Activated CD8-positive, alpha-beta memory T cell treated with anti-CD3 and anti-CD28 coated beads for 36 hours (primary cell): ENCODE results near the gene YPEL4. TPM values are rescaled to one million over a fixed set of nuclear protein-coding genes. Genes with fewer than 3 reads are reported as not detected.

Experiments
- CTCF ChIA-PET: fragments of 350-600 bp; sonication (Branson Sonifier 250); formaldehyde crosslinking; loops from one replicate; lab custom pipeline; 2021; ENCODE audit warnings: antibody characterized with exemption; lab: Charles Lee
- POLR2A ChIA-PET: fragments of 350-600 bp; sonication (Branson Sonifier 250); formaldehyde crosslinking; loops from one replicate; lab custom pipeline; 2021; ENCODE audit warnings: antibody characterized with exemption; lab: Charles Lee
- total RNA-seq, 2 experiments: library from RNA; stranded (reverse); gene quantifications; one replicate each; pipeline ENCODE4 v1.2.3, GENCODE V29; 2021

YPEL4 gene
- total RNA-seq, 2 experiments from 2014 or later = not detected

GRCh38 chr11:57640068-57640800 is 9.5 kb downstream of the YPEL4 start:
- POLR2A ChIA-PET = no interaction called here
- CTCF ChIA-PET = interaction anchor here (0.9 to 5.0 kb wide), 13 partner anchors 8 to 289 kb away, joined by 3 to 47 read pairs (median 4); partner anchors contain the start of genes SLC43A1 and UBE2L6

DNA sequence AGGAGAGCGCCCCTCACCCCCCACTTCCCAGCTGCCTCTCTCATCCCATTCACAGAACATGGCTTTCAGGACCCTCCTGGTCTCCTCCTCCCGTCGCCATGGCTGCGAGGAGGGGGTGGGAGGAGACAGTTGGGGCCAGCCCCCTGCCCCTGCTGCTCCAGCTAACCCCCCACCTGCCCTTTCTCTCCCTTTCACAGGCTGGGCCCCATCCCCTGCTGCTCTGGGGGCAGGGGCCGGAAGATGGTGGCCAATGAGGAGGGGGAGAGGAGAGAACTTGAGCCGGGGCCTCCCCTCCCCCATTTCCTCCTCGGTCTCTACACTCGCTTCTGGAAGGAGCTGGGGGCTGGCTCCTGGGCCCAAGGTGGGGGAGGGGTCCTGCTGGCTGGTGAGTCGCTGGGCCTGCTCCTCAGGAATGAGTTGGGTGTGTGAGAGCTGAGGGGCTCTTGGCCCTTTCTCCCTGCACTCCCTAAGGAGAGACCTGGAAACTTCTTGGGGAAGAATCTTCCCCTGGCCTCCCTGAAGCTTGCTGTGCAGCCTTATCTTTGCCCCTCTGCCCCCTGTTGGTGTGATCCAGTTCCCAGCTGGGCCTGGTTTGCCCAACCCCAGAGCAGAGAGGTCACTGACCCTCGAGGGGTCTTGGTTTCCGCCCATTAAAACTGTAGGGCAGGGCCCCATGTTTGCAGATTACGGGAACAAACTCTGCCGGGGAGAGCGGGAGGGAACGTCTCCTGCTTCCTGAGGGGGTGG is 10.2 kb downstream of the YPEL4 start:
- CTCF ChIA-PET = interaction anchor here (0.7 to 5.0 kb wide), 7 partner anchors 9 to 181 kb away, joined by 3 to 47 read pairs (median 4); partner anchors contain the start of gene UBE2L6
- POLR2A ChIA-PET = interaction anchor here (1.0 kb wide), 1 partner anchor 72 kb away, joined by 3 read pairs; the partner anchor contains the start of gene UBE2L6

DNA sequence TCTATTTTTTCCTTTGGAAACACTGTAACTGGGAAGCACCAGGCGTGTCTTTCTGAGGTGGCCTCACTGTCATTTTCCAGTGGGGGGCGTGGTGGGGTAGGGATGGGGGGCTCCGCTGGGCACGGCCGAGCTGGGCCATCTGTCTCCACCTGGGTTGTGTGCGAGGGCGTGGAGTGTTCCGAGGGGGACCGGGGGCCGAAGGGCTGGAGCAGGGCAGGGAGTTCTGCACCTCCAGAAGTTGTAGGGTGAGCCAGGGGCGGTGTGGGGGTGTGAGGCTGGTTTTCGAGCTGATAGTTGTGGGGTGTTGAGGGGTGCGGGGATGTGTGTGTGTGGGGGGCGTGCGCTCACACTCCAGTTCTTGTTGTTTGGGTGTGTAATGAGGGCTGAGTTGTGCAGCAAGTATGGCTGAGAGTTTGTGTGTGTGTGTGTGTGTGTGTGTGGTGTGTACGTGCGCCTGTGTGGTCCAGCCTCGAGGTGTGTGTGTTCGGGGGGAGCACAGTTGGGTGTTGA is 10.8 kb downstream of the YPEL4 start:
- ChIA-PET POLR2A (interaction anchor here (0.6 to 1.0 kb wide), 2 partner anchors 49 to 72 kb away, joined by 3 to 4 read pairs; partner anchors contain the start of gene UBE2L6), CTCF (interaction anchor here (0.6 to 5.0 kb wide), 8 partner anchors 8 to 873 kb away, joined by 3 to 47 read pairs (median 3); partner anchors contain the start of gene UBE2L6)

GRCh38 chr11:57638005-57638781 is 11.5 kb downstream of the YPEL4 start:
- POLR2A ChIA-PET = interaction anchor here (0.5 to 0.6 kb wide), 2 partner anchors 11 to 49 kb away, joined by 3 to 4 read pairs; no protein-coding TSS in a partner anchor

DNA sequence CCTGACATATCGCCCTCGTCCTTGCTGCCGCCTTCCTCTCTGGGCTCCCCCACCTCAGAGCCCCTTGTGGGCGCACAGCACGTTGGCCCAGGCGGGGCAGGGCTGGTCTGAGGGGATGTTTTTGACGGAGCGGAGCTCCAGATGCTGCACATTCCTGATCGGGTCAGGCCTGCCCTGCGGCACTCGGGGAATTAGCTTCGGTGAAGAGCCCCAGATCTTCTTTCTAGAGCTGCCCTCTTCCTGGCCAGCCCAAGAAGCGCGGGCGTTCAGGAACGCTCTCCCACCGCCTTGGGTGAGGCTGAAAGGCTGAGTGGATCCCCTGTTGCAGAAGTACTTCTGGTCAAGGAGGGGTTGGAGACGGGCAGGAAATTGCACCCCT is 12.1 kb downstream of the YPEL4 start:
- ChIA-PET CTCF (interaction anchor here (1.4 kb wide), 1 partner anchor 69 kb away, joined by 4 read pairs; no protein-coding TSS in a partner anchor), POLR2A (interaction anchor here (0.5 kb wide), 1 partner anchor 12 kb away, joined by 3 read pairs; no protein-coding TSS in a partner anchor)

More at GRCh38 chr11:57638005-57638781, 11.5 kb downstream of the YPEL4 start:
- CTCF ChIA-PET = interaction anchor here (0.6 to 5.0 kb wide), 9 partner anchors 8 to 874 kb away, joined by 3 to 47 read pairs (median 3); partner anchors contain the start of gene UBE2L6

DNA sequence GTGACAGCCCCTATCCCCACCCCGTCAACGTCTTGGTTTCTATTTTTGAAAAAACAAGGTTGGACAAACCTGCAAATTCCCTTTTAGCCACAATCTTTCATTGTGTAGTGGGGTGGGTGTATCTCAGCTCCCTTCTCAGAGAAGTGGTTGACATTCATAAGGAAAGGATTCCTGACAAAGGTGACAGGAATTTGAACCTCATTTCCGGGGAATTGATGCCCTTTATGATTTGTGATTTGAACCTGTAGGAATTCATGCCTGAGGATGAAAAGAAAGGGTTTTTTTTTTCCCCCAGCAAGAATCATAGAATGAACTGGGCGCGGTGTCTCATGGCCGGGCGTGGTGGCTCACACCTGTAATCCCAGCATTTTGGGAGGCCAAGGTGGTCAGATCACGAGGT is 14.5 kb downstream of the YPEL4 start:
- ChIA-PET CTCF (no interaction called here), POLR2A (no interaction called here)

GRCh38 chr11:57634311-57634710 is 15.4 kb downstream of the YPEL4 start:
- POLR2A ChIA-PET = no interaction called here
- CTCF ChIA-PET = no interaction called here

- CTCF ChIA-PET = interaction anchor here (0.7 kb wide), 1 partner anchor 8 kb away, joined by 3 read pairs; no protein-coding TSS in a partner anchor
- POLR2A ChIA-PET = interaction anchor here (0.7 kb wide), 1 partner anchor 28 kb away, joined by 6 read pairs; no protein-coding TSS in a partner anchor
Measured at GRCh38 chr11:57633394-57634070, 16.2 kb downstream of the YPEL4 start.

- ChIA-PET POLR2A (no interaction called here), CTCF (interaction anchor here (1.0 kb wide), 1 partner anchor 9 kb away, joined by 3 read pairs; no protein-coding TSS in a partner anchor)
Measured at GRCh38 chr11:57632116-57632515, 17.6 kb downstream of the YPEL4 start.

DNA sequence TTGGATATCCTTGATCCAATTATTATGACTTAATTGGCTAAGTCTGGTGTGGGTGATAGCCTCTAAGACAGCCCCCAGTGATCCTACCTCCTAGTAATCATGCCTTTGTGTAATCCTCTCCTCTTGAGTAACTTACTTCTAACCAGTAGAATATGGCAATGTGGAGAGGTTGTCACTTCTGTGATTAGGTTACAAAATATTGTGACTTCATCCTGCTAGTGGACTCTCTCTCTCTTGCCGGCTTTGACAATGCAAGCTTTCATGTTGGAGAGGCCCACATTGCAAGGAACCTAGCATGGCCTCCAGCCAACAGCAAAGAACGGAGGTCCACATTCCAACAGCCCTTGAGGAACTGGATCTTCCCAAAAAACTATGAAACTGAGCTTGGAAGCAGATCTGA is 19.5 kb downstream of the YPEL4 start:
- POLR2A ChIA-PET = no interaction called here
- CTCF ChIA-PET = interaction anchor here (0.5 to 1.5 kb wide), 3 partner anchors 8 to 11 kb away, joined by 3 read pairs; no protein-coding TSS in a partner anchor

- POLR2A ChIA-PET = no interaction called here
- CTCF ChIA-PET = interaction anchor here (0.9 kb wide), 1 partner anchor 15 kb away, joined by 3 read pairs; no protein-coding TSS in a partner anchor
Measured at GRCh38 chr11:57626895-57627294, 22.8 kb downstream of the YPEL4 start.

- ChIA-PET POLR2A (no interaction called here), CTCF (interaction anchor here (1.0 to 1.2 kb wide), 2 partner anchors 9 to 57 kb away, joined by 3 read pairs; partner anchors contain the start of gene UBE2L6)
Measured at GRCh38 chr11:57624864-57625263, 24.8 kb downstream of the YPEL4 start.

DNA sequence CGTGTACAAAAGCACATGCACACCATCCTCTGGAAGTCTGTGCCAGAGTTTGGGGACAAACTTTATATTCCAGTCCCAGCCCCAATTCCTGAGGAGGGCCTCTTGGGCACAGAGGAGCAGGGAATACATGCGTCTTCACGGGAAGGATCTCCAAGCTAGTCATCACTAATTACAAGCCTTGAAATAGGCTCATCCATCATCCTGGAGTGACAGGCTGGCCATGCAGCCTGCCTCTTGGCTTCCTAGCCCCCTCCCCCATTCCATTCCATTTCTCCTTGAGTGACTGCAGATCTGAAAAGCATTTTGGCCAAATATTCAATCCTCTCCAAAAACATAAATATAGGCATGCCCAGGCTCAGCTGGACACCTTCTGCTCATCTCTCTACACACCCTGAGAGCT is 27.4 kb downstream of the YPEL4 start:
- POLR2A ChIA-PET = no interaction called here
- CTCF ChIA-PET = no interaction called here

DNA sequence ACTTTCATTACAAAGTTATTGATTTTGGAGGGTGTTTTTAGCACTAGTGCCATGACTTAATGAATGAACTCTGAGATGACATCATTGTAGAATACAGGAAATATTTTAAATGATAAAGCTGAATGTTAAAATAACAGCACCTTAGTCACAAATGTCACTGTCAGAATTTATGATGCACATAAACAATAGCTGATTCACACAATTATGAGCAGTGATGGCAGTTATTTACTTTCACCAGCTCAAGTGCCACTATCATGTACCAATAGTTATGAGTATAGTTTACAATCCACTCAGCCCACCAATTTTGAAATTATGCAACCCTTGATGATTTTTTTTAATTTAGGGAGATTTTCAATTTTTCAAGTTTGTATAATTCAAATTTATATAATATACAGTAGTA is 29.2 kb downstream of the YPEL4 start:
- CTCF ChIA-PET = interaction anchor here (0.5 kb wide), 1 partner anchor 45 kb away, joined by 3 read pairs; no protein-coding TSS in a partner anchor
- POLR2A ChIA-PET = no interaction called here

GRCh38 chr11:57619331-57619730 is 30.4 kb downstream of the YPEL4 start:
- ChIA-PET CTCF (interaction anchor here (0.7 kb wide), 1 partner anchor 11 kb away, joined by 3 read pairs; no protein-coding TSS in a partner anchor), POLR2A (no interaction called here)

DNA sequence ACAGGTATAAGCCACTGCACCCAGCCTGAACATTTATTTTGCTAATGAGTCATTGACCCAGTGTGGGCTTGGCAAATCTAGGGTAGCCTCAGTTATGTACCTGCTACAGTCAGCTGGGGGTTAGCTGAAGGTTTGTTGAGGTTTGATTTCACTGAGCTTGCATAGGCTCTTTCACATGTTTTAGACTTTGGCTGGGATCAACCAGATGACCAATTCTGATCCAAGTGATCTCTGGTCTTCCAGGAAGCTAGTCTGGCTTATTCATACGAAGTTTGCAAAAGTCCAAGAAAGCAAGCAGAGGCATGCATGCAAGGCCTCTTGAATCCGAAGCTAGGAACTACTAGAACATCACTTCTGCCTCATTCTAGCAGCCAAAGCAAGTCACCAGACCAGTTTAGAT is 31.3 kb downstream of the YPEL4 start:
- ChIA-PET POLR2A (no interaction called here), CTCF (no interaction called here)

DNA sequence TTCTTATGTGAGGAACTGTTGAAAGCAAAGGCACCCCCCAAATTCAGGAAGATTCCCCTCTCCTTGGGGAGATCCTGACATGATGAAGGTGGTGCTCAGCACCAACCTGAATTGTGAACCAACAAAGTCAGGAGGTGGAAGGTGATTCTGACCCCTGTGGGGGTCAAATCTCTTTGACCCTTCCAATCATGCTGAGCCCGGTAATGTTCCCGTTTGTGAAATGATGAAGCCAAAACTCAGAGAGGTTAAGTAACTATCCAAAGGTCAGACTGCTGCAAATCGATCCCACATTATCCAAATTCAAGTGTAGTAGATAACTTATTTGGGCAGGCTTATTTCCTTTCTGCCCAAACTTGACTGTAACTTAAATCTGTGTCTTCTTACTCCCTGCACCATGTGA is 33.1 kb downstream of the YPEL4 start:
- CTCF ChIA-PET = no interaction called here
- POLR2A ChIA-PET = no interaction called here

DNA sequence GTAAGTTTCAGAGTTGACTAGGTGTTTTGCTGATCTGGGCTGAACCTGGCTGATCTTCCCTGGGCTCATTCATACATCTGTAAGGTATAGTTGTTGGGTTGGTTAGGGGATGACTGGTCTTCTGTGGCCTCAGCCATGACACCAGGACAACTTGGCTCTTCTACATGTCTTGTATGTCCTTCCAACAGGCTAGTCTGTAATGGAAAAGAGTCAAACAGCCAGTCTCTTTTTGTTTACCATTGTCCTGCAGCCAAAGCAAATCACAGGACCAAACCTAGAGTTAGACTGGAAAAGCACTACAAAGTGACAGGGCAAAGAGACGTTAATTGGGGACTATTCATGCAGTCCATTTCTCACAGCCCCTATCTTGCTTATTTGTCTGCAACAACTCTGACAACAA is 34.4 kb downstream of the YPEL4 start:
- ChIA-PET CTCF (interaction anchor here (0.6 kb wide), 2 partner anchors 14 to 27 kb away, joined by 3 read pairs; no protein-coding TSS in a partner anchor), POLR2A (no interaction called here)
